Endothelial cell of umbilical vein (primary cell): ENCODE measurements around the gene ZNF446. TPM values are rescaled to one million over a fixed set of nuclear protein-coding genes. Genes with fewer than 3 reads are reported as not detected.
"Not testable (repeated sequence)": the region's sequence is repeated elsewhere in the genome, so short reads cannot be mapped to it uniquely, and the experiment has no call there.

Source experiments
- BruUV-seq: library from RNA; stranded (reverse); fragments of 400-500 nt; replicated peaks from 2 replicates; lab custom pipeline; 2021; lab: Mats Ljungman, UMichigan
- CTCF ChIA-PET: fragments of 300-600, 350-600 bp; sonication (Branson Sonifier 250); formaldehyde crosslinking; loops from one replicate; lab custom pipeline; 2021; ENCODE audit warnings: antibody characterized with exemption, inconsistent platforms; lab: Charles Lee
- POLR2A ChIA-PET: fragments of 300-600, 350-600 bp; sonication (Branson Sonifier 250); formaldehyde crosslinking; loops from one replicate; lab custom pipeline; 2021; ENCODE audit warnings: antibody characterized with exemption, inconsistent platforms; lab: Charles Lee
- DNase-seq: peaks from one replicate; pipeline ENCODE4 v3.0.0-alpha.2; 2011; ENCODE audit warnings: low read depth, low spot score
- FAIRE-seq: peaks from 2 replicates; lab custom pipeline; 2011; peaks lifted over from hg19 to GRCh38; lab: Jason Lieb, UNC
- H2AFZ ChIP-seq: 2 replicates; pipeline ENCODE4 v1.6.0; 2012; ENCODE audit warnings: low read depth, low read length, control low read depth, inconsistent platforms
- H3K27ac ChIP-seq: 2 replicates; pipeline ENCODE4 v1.5.1; 2011; ENCODE audit warnings: low read depth, mild to moderate bottlenecking, control low read depth, low read length, moderate library complexity; ENCODE audit not compliant: insufficient read depth
- H3K27me3 ChIP-seq, 2 experiments: 2 replicates each; pipeline versions ENCODE4 v1.6.0 to v1.6.1; 2011; ENCODE audit warnings: low read length in 2 of 2, mixed read lengths in 1 of 2; ENCODE audit not compliant: control insufficient read depth in 2 of 2, insufficient read depth in 2 of 2
- H3K36me3 ChIP-seq, 2 experiments: 2 replicates in 1 of 2; 3 replicates in 1 of 2; pipeline ENCODE4 v1.5.1; 2011; ENCODE audit warnings: low read length in 2 of 2, mild to moderate bottlenecking in 1 of 2, moderate library complexity in 1 of 2; ENCODE audit not compliant: control insufficient read depth in 2 of 2, insufficient read depth in 2 of 2; ENCODE audit errors: extremely low read depth in 1 of 2
- H3K4me1 ChIP-seq: 3 replicates; pipeline ENCODE4 v1.5.1; 2011; ENCODE audit warnings: mild to moderate bottlenecking, low read length; ENCODE audit not compliant: control insufficient read depth, insufficient read depth; ENCODE audit errors: extremely low read depth
- H3K4me2 ChIP-seq: 2 replicates; pipeline ENCODE4 v1.6.1; 2011; ENCODE audit warnings: low read length, control low read depth, mixed read lengths; ENCODE audit not compliant: insufficient read depth
- H3K4me3 ChIP-seq, 3 experiments: fragments of 200-600 bp in 1 of 3; sonication (generic), shearing (Covaris generic) in 1 of 3; replicated peaks in 1 of 3; 2 replicates each; pipeline ENCODE4 v1.5.1; 2011 to 2016; ENCODE audit warnings: control low read depth in 3 of 3, low read length in 3 of 3, mild to moderate bottlenecking in 2 of 3, inconsistent platforms in 1 of 3, low read depth in 1 of 3, moderate library complexity in 1 of 3; ENCODE audit not compliant: insufficient read depth in 1 of 3
- H3K79me2 ChIP-seq: 2 replicates; pipeline ENCODE4 v1.6.0; 2012; ENCODE audit warnings: low read length, inconsistent platforms; ENCODE audit not compliant: control insufficient read depth, insufficient read depth
- H3K9ac ChIP-seq: replicated peaks from 2 replicates; pipeline ENCODE3; 2011; ENCODE audit warnings: low read length, control low read depth; ENCODE audit not compliant: insufficient read depth; ENCODE audit errors: extremely low read depth
- H3K9me1 ChIP-seq: replicated peaks from 3 replicates; pipeline ENCODE4 v1.6.0; 2011; ENCODE audit warnings: mild to moderate bottlenecking, low read length; ENCODE audit not compliant: control insufficient read depth, insufficient read depth; ENCODE audit errors: extremely low read depth
- H3K9me3 ChIP-seq: replicated peaks from 2 replicates; pipeline ENCODE4 v1.5.1; 2012; ENCODE audit warnings: low read length, inconsistent platforms; ENCODE audit not compliant: control insufficient read depth, insufficient read depth
- H4K20me1 ChIP-seq: replicated peaks from 2 replicates; pipeline ENCODE3; 2011; ENCODE audit warnings: mild to moderate bottlenecking, low read length; ENCODE audit not compliant: control insufficient read depth, insufficient read depth; ENCODE audit errors: extremely low read depth
- MYC ChIP-seq: IDR thresholded peaks from one replicate; pipeline ENCODE4 v1.6.1; 2011; ENCODE audit warnings: mild to moderate bottlenecking, low read depth, low read length
- POLR2AphosphoS5 ChIP-seq: IDR thresholded peaks from 2 replicates; pipeline ENCODE4 v1.6.1; 2012; ENCODE audit warnings: low read depth, mild to moderate bottlenecking, control low read depth, low read length, moderate library complexity; ENCODE audit not compliant: insufficient read depth
- dilution Hi-C: fragments of 300-500 bp; cut with MboI; formaldehyde crosslinking; loops from one replicate; pipeline ENCODE4 v1.15.0; 2019; ENCODE audit warnings: low sequenced_read_pairs; ENCODE audit not compliant: extremely low pct_ligation_motif_present
- intact Hi-C: fragments of 100-400 bp; cut with micrococcal nuclease; formaldehyde crosslinking; loops from one replicate; pipeline ENCODE4 v1.10.0; 2022
- polyA plus RNA-seq, 4 experiments: library from polyadenylated mRNA; depleted of rRNA in 3 of 4; stranded (reverse) in 3 of 4; unstranded in 1 of 4; fragments of >200 nt; gene quantifications; 2 replicates each; pipeline versions ENCODE4 v1.2.1 to v1.2.3, GENCODE V29; 2011 to 2012; ENCODE audit warnings: missing spikeins in 1 of 4
- total RNA-seq: library from RNA; stranded (reverse); gene quantifications from 2 replicates; pipeline ENCODE4 v1.2.3, GENCODE V29; 2021

Gene ZNF446
- total and polyA plus RNA-seq, 2 donors (not counting 3 experiments of a cell fraction or from before 2014, with no cell fraction given), result 7.0 to 8.3 TPM

DNA sequence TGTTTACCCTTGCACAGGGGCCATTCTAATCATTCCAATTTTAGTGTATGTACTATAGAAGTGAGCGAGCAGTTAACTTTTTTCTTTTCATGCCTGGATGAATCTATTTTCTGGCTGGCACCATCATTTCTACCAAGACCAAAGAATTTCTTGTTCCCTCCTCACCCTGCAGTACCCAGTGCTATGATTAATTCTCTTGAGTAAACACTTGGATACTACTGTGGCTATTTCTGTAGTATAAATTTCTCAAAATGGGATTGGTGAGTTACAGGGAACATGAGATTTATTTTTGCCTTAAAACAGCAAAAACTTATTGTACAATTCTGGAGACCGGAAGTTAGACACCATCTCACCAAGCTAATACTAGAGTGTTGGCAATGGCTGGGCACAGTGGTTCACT is 7.6 kb downstream of the ZNF446 start:
- Histone ChIP-seq H3K9ac (no peak overlapping the region), H3K9me1 (no peaks in the 10 kb centered on the region), H3K79me2 (no peaks in the 10 kb centered on the region), H4K20me1 (no peaks in the 10 kb centered on the region), H3K4me2 (no peak overlapping the region), H2AFZ (no peak overlapping the region), H3K9me3 (no peaks in the 10 kb centered on the region), H3K4me3 (no peak overlapping the region), H3K4me1 (no peaks in the 10 kb centered on the region), H3K27ac (no peak overlapping the region), H3K36me3 (no peaks in the 10 kb centered on the region), H3K27me3 (no peaks in the 10 kb centered on the region)
- intact Hi-C loops, result no loop called here
- no TSS peak for BruUV-seq
- ChIA-PET POLR2A (no interaction called here), CTCF (no interaction called here)
- FAIRE-seq (no peak), DNase-seq (no peak)
- TF ChIP-seq POLR2AphosphoS5 (no peak), MYC (no peak)
- dilution Hi-C loops, result no loop called here

DNA sequence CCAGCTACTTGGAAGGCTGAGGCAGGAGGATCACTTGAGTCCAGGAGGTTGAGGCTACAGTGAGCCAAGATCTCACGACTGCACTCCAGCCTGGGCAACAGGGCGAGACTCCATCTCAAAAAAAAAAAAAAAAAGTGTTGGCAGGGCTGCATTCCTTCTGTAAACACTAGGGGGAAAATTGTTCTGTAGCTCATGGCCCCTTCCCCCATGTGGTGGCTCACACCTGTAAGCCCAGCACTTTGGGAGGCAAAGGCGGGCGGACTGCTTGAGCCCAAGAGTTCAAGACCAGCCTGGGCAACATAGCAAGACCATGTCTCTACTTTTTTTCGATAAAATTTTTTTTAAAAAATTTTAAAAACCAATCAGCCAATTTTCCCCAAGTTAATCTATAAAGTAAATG is 8.2 kb downstream of the ZNF446 start:
- H3K4me1 ChIP-seq, H3K27ac ChIP-seq, H3K27me3 ChIP-seq, DNase-seq, H3K9me3 ChIP-seq, H3K4me3 ChIP-seq, H3K9ac ChIP-seq, CTCF ChIA-PET, dilution Hi-C loops, POLR2A ChIA-PET, H3K4me2 ChIP-seq, H4K20me1 ChIP-seq, H3K79me2 ChIP-seq, H2AFZ ChIP-seq, H3K9me1 ChIP-seq, intact Hi-C loops, FAIRE-seq, H3K36me3 ChIP-seq, BruUV-seq: not testable (repeated sequence)
